ENCODE results near the gene EYA4.

Gene EYA4

DNA sequence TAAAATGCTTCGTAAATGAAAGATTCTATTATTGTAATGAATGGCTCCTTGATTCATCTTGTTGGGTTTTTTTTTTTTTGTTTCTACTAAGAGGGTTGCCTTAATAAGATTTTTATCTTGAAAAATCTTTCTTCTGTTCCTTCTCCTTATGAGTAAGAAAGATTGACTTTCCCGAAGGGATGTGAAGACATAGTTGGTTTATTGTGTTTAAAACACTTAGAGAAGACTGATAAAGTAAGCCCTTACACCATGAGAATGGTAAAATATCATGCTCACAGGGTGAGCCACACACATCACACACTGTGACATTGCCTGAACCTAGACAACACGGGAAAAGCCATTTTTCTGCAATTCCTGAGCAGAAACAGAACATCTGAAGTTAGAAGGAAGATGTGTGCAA is 330.5 kb downstream of the EYA4 start:
- no peak overlapping the region for H3K4me3 ChIP-seq (ENCODE audit: low read depth, low read length)
- CTCF ChIA-PET, result no interaction called here
- no peaks in the 10 kb centered on the region for H3K36me3 ChIP-seq (ENCODE audit: control insufficient read depth in 2 of 2, insufficient read depth in 1 of 2, low read length in 2 of 2)
- H3K27ac ChIP-seq (ENCODE audit: extremely low read depth, low read depth, low read length), result no peak overlapping the region
- H3K9me3 ChIP-seq (ENCODE audit: control insufficient read depth, insufficient read depth, low read depth, low read length), result no peaks in the 10 kb centered on the region
- H3K4me1 ChIP-seq (ENCODE audit: control insufficient read depth, insufficient read depth, low read length), result no peaks in the 10 kb centered on the region
- TF ChIP-seq ZNF19 (tag by site-specific recombination; IDR thresholded peaks at IDR 0.05; ENCODE audit: low read depth) (no peak), ZNF629 (tag by site-specific recombination; IDR thresholded peaks at IDR 0.05) (no peak), KLF10 (tag by site-specific recombination; IDR thresholded peaks at IDR 0.05) (no peak), ZNF654 (tag by site-specific recombination; IDR thresholded peaks at IDR 0.05; ENCODE audit: low read depth) (no peak), ZNF211 (tag by site-specific recombination; IDR thresholded peaks at IDR 0.05; ENCODE audit: low read depth) (no peak), ZNF335 (tag by site-specific recombination; conservative IDR thresholded peaks at IDR 0.05) (no peak), ZBTB21 (tag by site-specific recombination; IDR thresholded peaks at IDR 0.05) (no peak)
- TF ChIP-seq, protein P1, sequence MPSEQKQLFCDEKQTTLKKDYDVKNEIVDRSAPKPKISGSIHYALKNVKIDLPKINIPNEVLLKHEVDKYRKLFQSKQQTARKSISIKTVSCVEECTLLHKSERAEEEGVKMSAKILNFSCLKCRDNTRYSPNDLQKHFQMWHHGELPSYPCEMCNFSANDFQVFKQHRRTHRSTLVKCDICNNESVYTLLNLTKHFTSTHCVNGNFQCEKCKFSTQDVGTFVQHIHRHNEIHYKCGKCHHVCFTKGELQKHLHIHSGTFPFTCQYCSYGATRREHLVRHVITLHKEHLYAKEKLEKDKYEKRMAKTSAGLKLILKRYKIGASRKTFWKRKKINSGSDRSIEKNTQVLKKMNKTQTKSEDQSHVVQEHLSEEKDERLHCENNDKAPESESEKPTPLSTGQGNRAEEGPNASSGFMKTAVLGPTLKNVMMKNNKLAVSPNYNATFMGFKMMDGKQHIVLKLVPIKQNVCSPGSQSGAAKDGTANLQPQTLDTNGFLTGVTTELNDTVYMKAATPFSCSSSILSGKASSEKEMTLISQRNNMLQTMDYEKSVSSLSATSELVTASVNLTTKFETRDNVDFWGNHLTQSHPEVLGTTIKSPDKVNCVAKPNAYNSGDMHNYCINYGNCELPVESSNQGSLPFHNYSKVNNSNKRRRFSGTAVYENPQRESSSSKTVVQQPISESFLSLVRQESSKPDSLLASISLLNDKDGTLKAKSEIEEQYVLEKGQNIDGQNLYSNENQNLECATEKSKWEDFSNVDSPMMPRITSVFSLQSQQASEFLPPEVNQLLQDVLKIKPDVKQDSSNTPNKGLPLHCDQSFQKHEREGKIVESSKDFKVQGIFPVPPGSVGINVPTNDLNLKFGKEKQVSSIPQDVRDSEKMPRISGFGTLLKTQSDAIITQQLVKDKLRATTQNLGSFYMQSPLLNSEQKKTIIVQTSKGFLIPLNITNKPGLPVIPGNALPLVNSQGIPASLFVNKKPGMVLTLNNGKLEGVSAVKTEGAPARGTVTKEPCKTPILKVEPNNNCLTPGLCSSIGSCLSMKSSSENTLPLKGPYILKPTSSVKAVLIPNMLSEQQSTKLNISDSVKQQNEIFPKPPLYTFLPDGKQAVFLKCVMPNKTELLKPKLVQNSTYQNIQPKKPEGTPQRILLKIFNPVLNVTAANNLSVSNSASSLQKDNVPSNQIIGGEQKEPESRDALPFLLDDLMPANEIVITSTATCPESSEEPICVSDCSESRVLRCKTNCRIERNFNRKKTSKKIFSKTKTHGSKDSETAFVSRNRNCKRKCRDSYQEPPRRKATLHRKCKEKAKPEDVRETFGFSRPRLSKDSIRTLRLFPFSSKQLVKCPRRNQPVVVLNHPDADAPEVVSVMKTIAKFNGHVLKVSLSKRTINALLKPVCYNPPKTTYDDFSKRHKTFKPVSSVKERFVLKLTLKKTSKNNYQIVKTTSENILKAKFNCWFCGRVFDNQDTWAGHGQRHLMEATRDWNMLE (tag by site-specific recombination; conservative IDR thresholded peaks at IDR 0.05; ENCODE audit: low read depth), result no peak
- POLR2A ChIA-PET, result no interaction called here

DNA sequence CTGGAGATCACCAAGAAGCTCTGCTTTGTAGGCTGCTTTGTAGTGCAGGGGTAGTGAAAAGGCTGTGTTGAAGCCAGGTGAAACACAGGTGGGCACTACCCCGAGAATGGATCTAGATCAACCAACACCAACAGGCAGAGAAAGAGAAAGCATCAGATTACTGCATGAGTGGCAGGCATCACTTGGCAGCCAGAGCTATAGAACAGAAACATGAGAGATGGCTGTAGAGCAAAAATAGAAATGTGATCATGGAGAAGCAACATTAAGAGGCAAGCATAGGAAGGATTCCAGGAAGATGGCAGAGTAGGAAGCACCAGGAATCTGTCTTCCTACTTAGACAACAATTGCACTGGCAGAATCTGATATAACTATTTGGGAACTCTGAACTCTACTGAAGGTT is 336.7 kb downstream of the EYA4 start:
- H3K36me3 ChIP-seq (ENCODE audit: control insufficient read depth in 2 of 2, insufficient read depth in 1 of 2, low read length in 2 of 2), result no peaks in the 10 kb centered on the region
- no peak overlapping the region for H3K4me3 ChIP-seq (ENCODE audit: low read depth, low read length)
- no peaks in the 10 kb centered on the region; the same call in 1 of the 2 replicates for H3K9me3 ChIP-seq (ENCODE audit: control insufficient read depth, insufficient read depth, low read depth, low read length)
- H3K27ac ChIP-seq (ENCODE audit: extremely low read depth, low read depth, low read length), result no peak overlapping the region
- POLR2A ChIA-PET, result no interaction called here
- CTCF ChIA-PET, result interaction anchor here (0.6 to 3.9 kb wide), 5 partner anchors 9 to 519 kb away, joined by 3 to 23 read pairs (median 5); no protein-coding TSS in a partner anchor
- TF ChIP-seq ZBTB17 (tag by site-specific recombination; IDR thresholded peaks at IDR 0.05) (peak; percentile 53; the same call in 1 of the 2 replicates), GFI1B (tag by site-specific recombination; IDR thresholded peaks at IDR 0.05) (no peak)
- H3K4me1 ChIP-seq (ENCODE audit: control insufficient read depth, insufficient read depth, low read length), result no peaks in the 10 kb centered on the region
